Left kidney (tissue), 2 donors: ENCODE data around the gene TSSC4. TPM values are rescaled to one million over a fixed set of nuclear protein-coding genes. Genes with fewer than 3 reads are reported as not detected.

Experiments
- DNase-seq: peaks from one replicate; pipeline ENCODE4 v3.0.0-alpha.2; 2013
- polyA plus RNA-seq: library from polyadenylated mRNA; unstranded; fragments of 120-200 nt; gene quantifications from one replicate; pipeline ENCODE4 v1.2.1, GENCODE V29; 2013; ENCODE audit not compliant: insufficient read length

Gene TSSC4
- polyA plus RNA-seq, 1 donor = 30.6 TPM

GRCh38 chr11:2447951-2448650 is 47.6 kb downstream of the TSSC4 start:
- no peak for DNase-seq

GRCh38 chr11:2448661-2449547 is 48.4 kb downstream of the TSSC4 start:
- no peak for DNase-seq

GRCh38 chr11:2449548-2450320 is 49.2 kb downstream of the TSSC4 start:
- DNase-seq = no peak

- DNase-seq = no peak
These were observed 49.9 kb downstream of the TSSC4 start for GRCh38 chr11:2450321-2451041.

GRCh38 chr11:2451336-2451735 is 50.8 kb downstream of the TSSC4 start:
- no peak for DNase-seq

GRCh38 chr11:2451916-2452315 is 51.4 kb downstream of the TSSC4 start:
- no peak for DNase-seq

GRCh38 chr11:2452321-2453012 is 51.9 kb downstream of the TSSC4 start:
- DNase-seq = no peak

- no peak for DNase-seq
These were observed 52.9 kb downstream of the TSSC4 start for GRCh38 chr11:2453436-2453835.

Other genes starting within 250 kb of the TSSC4 start
- not detected for gene INS, start 239.5 kb upstream of the TSSC4 start, polyA plus RNA-seq
- 1.6 TPM for gene TH, start 228.9 kb upstream of the TSSC4 start, polyA plus RNA-seq
- 1.7 TPM for gene ASCL2, start 130.2 kb upstream of the TSSC4 start, polyA plus RNA-seq
- 0.43 TPM for gene C11orf21, start 98.8 kb upstream of the TSSC4 start, polyA plus RNA-seq
- gene TSPAN32, start 98.7 kb upstream of the TSSC4 start, polyA plus RNA-seq = 1.9 TPM
- 485 TPM for gene CD81, start 23.4 kb upstream of the TSSC4 start, polyA plus RNA-seq
- 2.9 TPM for gene TRPM5, start 43.8 kb downstream of the TSSC4 start, polyA plus RNA-seq
- gene KCNQ1, start 44.3 kb downstream of the TSSC4 start, polyA plus RNA-seq = 9.1 TPM